ENCODE measurements around the gene TRMT61B.

Gene TRMT61B

GRCh38 chr2:28870146-28870891 lies at the start of gene TRMT61B:
Gene TRMT61B, minus strand, starts transcription at chr2:28870309. Its CDS starts 32 bp downstream, at chr2:28870277.
- peak; percentile 89 for DNase-seq

GRCh38 chr2:28915939-28916338 lies 45.8 kb upstream of the TRMT61B start:
- DNase-seq: no peak

GRCh38 chr2:28909655-28910353 lies 39.7 kb upstream of the TRMT61B start:
- no peak for DNase-seq

- DNase-seq: no peak
These were observed 38.1 kb upstream of the TRMT61B start for GRCh38 chr2:28908172-28908571.

GRCh38 chr2:28906821-28907220 lies 36.7 kb upstream of the TRMT61B start:
- DNase-seq: no peak

GRCh38 chr2:28906376-28906775 lies 36.3 kb upstream of the TRMT61B start:
- no peak for DNase-seq

- DNase-seq: no peak
These were observed 35.4 kb upstream of the TRMT61B start for GRCh38 chr2:28905533-28905932.

GRCh38 chr2:28904802-28905457 lies 34.8 kb upstream of the TRMT61B start:
- no peak for DNase-seq

- no peak for DNase-seq
These were observed 34.2 kb upstream of the TRMT61B start for GRCh38 chr2:28904295-28904694.

GRCh38 chr2:28902584-28902983 lies 32.5 kb upstream of the TRMT61B start:
- DNase-seq: no peak

- no peak for DNase-seq
These were observed 31.7 kb upstream of the TRMT61B start for GRCh38 chr2:28901841-28902240.

GRCh38 chr2:28901202-28901601 lies 31.1 kb upstream of the TRMT61B start:
- DNase-seq: no peak

GRCh38 chr2:28898048-28898447 lies 27.9 kb upstream of the TRMT61B start:
- no peak for DNase-seq

- no peak for DNase-seq
These were observed 26.8 kb upstream of the TRMT61B start for GRCh38 chr2:28896906-28897305.

- DNase-seq: no peak
These were observed 25.2 kb upstream of the TRMT61B start for GRCh38 chr2:28895189-28895893.

- peak; percentile 96 for DNase-seq
These were observed 24.5 kb upstream of the TRMT61B start, which contains the start of gene WDR43 for GRCh38 chr2:28894470-28895188. Gene WDR43, plus strand, starts transcription at chr2:28894667. Its CDS starts 32 bp downstream, at chr2:28894699.

- DNase-seq: no peak
These were observed 23.4 kb upstream of the TRMT61B start for GRCh38 chr2:28893488-28893887.

GRCh38 chr2:28880193-28880592 lies 10.1 kb upstream of the TRMT61B start:
- no peak for DNase-seq

- no peak for DNase-seq
These were observed 1.5 kb upstream of the TRMT61B start for GRCh38 chr2:28871620-28872019.

- no peak for DNase-seq
These were observed 489 bp downstream of the TRMT61B start for GRCh38 chr2:28869494-28870145.

- DNase-seq: no peak
These were observed 1.5 kb downstream of the TRMT61B start for GRCh38 chr2:28868611-28869010.

GRCh38 chr2:28855977-28856376 lies 14.1 kb downstream of the TRMT61B start:
- no peak for DNase-seq
